Measurements from ENCODE around the gene KCNJ3. TPM values are rescaled to one million over a fixed set of nuclear protein-coding genes. Genes with fewer than 3 reads are reported as not detected.

The KCNJ3 gene
- total RNA-seq, 1 donor: not detected

DNA sequence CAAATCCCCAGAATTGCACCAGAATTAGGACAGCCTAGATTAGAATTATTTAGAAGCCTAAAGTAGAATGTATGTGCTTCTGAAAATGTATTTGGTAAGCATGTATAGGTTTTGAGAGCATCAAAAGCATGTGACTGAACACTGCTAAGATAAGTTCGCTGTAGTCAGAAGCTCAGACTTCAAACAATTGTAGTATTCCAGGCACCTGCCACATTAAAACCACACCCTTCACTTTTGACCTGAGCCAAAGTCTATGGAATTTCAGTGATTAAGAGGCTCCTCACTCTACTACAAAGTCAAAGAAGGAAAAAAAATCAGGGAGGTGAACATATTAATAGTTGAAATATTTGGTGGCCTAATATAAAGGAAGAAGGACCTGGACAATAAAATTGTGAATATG lies 8.2 kb downstream of the KCNJ3 start:
- no peak for DNase-seq (ENCODE audit: low read depth in 2 of 3, low spot score in 2 of 3)

DNA sequence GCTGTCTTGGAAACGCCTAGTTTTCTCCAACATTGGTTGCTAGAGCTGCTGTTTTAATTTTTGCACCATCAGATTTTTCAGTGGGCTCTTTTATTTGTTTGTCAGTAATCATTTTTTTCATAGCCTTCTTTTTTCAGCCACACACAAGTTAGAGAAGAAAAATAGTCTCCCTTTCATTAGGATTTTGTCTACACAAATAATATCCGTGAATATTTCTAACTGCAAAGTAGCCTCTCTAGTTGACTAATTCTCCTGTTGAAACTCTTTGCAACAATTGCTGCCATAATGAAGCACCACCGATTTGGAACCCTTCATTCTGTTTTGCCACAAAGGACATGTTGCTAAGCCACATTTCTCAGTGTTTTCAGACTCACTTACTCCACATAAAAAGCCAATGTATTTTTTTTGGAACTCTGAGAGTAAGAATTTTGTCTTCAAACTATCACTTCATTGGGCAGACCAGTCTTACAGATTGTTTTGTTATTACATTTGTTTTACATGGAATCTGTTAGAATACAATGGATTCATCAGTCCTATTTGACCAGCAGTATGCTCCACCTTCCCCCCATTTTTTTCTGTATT lies 9.6 kb downstream of the KCNJ3 start:
- DNase-seq (ENCODE audit: low read depth in 2 of 3, low spot score in 2 of 3): no peak

DNA sequence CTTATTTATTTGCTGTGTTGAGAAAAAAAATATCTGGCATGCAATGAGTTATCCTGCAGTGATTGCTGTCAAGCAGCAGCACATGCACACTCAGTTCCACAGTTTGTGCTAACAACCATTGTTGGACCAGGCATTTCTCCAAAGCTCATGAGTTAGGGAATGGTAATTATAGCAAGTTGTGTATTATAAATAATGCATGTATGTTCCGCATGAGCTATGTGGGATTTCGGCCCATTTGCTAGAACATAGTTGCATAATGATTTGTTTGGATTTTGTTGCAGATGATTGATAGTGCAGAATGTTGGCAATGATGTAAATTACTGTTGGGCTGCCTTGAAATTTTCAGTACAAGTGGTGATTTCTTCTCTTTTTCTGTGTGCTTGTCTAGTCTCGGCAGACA lies 10.7 kb downstream of the KCNJ3 start:
- DNase-seq (ENCODE audit: low read depth in 2 of 3, low spot score in 2 of 3): no peak

DNA sequence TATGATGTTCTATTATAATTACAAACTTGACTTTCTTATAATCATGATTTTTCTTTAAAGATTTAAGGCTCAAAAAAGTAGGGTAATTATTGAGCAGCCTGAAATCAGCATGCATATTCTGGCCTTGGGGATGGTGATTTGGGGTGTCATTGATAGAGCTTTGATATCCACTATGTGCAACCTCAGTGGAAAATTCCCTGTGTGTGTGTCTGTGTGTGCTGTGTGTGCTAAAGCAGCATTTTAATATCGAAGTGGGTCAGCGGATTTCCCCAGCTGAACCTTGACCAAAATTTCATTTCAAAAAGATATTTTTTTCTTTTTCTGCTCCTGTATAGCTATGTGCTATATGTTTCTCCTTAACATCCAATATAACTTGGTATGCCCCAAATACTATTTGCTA lies 11.6 kb downstream of the KCNJ3 start:
- DNase-seq (ENCODE audit: low read depth in 2 of 3, low spot score in 2 of 3): no peak

DNA sequence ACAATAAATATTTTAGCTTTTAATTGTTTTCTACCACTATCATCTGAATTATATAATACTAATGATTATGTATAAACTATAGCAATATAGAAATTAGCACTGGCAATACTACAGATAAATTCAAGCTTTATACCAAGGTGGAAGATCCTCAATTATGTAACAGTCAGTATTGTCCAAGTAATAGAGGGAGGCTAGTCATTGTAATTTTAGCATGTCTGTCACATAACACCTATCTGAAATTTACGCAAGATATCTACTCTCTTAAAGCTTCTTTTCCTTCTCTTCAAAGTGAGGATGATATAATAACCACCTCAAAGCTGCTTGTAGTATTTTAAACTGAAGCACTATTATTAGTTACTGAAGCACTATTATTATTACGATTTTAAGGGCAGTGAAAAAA lies 12.2 kb downstream of the KCNJ3 start:
- no peak for DNase-seq (ENCODE audit: low read depth in 2 of 3, low spot score in 2 of 3)

DNA sequence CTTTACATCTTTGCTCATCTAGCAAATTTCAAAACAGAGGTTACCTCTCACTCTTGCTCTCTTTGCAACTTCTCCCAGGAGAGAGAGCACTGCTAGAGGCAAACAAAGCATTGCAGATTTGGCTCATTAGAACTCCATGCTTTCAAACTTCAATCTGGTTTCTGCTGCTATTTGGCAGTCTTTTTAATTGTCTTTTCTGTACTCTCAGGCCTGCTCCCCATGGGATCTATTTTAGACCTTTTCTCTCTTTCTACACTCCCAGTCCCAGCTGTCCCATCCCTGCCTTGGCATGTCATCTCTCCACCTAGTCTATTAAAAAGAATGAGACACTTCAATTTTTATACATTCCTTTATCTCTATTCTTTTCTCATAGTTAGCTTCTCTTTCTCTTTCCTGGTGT lies 15.2 kb downstream of the KCNJ3 start:
- DNase-seq (ENCODE audit: low read depth in 2 of 3, low spot score in 2 of 3): no peak

DNA sequence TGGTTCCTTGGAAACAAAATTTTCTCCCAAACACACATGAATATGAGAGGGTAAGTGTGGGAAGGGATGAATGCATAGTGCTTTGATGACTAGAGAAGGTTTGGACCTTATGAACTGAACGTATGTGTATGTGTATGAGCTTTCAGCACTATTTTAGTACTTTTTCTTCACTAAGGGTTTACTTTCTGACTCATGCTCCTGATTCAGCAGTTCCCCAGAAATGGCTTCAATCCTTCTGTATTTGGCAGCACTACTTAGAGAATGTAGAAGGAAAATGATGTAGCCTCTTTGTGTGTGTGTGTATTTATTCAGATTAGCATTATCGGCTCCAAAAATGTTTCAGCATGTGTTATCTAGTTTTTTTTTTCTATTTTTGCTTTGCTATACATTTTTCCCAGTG lies 22.2 kb downstream of the KCNJ3 start:
- no peak for DNase-seq (ENCODE audit: low read depth in 2 of 3, low spot score in 2 of 3)

DNA sequence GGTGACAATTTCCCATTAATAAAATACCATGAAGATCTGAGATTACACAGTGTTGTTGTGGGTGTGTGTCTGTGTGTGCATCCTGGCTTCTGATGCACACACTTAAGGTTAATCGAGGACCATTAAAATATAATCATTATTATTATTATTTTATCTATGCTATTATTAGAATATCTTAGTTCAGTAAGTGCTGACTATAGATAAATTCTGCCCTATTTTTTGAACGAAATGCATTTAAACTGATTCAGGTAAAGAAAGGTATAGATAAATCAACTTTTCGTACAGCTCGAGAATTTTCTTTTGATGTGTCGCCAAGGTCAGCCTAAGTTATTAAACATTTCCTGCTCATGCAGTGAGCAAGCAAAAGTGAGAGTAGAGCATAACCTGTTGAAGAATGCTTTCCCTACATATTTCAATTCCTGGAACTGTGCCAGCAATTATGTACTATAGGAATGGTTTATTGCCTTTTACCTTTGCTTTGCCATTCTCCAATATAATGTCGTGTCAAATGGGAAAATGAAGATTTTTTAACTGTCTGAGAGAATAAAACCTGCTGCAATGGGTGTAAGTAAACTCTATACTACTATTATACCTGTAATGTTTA lies 25.8 kb downstream of the KCNJ3 start:
- no peak for DNase-seq (ENCODE audit: low read depth in 2 of 3, low spot score in 2 of 3)

DNA sequence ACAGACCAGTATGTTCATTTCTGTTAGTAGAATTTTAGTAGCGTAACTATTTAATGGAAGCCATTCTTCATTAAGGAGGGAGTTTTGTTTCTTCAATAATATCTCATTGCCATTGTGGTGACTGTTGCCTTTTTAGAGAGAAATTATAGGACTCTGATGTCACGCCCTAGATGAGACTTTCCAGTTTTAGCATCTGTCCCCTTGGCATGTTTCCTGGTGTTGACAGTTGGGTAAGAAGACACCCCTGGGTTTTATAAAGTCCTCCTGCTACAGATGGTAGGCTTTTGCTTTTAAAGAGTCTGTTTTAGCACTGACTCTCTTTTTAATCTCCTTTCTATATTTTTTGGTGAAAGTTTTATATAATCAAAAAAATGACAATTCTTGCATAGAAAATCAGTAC lies 41.9 kb downstream of the KCNJ3 start:
- no peak for DNase-seq (ENCODE audit: low read depth in 2 of 3, low spot score in 2 of 3)

DNA sequence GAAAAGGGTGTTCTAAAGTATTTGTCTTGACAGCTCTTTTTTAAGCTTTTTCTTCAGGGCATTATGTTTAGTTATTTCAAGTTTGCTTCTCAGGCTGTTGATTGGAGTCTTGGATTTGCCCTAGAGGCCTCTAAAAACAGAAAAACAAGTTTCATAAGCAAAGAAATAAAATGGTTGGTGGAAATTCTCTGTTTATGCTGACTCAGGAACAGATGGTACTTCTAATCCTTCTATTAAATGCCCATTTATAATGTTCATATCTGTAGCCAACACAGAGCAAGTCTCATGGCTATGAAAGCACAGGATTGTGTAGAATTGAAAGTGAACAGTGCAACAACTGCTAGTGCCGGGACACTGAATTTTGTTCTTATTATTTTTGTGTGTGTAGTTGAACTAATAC lies 60.4 kb downstream of the KCNJ3 start:
- DNase-seq (ENCODE audit: low read depth in 2 of 3, low spot score in 2 of 3): no peak

DNA sequence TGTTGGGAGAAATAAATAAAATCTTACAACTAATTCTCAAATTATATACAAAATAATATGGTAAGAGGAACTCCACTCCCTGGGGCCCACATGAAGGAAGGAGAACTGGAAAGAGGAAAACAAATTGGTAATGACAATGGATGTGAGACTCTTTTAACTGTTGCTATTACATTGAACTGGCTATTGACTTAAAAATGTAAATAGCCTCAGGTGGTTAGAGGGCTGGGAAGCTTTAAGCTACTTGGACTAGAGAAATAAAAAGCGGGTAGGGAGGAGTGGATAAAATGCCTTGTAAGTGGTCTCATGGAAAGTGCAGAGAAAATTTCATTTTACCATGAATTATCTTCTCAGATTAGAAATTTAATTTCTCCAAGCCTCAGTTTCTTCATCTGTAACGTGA lies 64.1 kb downstream of the KCNJ3 start:
- DNase-seq (ENCODE audit: low read depth in 2 of 3, low spot score in 2 of 3): no peak

DNA sequence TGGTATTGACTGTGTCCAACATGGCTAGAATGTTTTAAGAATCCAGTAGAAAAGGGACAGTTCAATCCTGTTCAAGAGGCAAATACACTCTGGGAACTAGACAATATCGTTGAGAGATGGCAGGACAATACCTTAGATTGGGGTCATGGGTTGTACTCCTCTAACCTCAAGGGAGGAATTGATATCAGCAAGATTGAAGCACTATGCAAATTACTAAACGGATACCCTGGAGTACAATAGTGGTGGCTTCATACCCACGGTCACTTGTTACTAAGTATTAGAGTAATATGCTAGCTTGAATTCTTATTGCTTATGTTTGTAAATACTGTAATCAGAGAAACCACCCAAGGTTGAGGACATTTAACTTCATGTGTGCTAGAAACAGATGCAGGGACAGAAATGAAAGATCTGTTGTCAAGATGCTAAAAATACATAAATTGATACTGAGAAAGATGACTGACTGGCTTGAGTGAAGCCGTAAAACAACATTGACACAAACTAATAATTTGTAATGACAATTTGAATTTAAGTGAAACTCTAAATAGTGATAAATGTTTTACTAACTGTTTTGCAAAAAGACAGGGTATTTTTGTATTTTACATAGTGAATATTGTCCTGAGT lies 73.3 kb downstream of the KCNJ3 start:
- no peak for DNase-seq (ENCODE audit: low read depth in 2 of 3, low spot score in 2 of 3)

DNA sequence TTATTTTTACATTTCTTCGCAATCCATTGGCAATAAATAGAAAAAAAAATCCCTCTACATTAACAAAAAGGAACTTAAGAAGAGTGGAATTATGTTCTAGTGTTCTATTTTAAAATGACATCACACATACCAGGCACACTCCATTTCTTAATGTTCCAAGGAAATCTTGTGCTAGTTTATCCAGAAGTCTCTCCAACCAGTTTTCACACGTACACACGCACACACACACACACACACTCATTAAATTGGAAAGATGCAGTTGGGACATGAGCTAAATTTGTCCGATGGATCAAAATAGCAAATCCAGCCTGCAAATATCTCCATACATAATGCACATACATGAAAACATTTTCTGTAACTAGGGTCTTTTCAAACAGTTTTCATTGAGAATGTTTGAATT lies 78.3 kb downstream of the KCNJ3 start:
- no peak for DNase-seq (ENCODE audit: low read depth in 2 of 3, low spot score in 2 of 3)

DNA sequence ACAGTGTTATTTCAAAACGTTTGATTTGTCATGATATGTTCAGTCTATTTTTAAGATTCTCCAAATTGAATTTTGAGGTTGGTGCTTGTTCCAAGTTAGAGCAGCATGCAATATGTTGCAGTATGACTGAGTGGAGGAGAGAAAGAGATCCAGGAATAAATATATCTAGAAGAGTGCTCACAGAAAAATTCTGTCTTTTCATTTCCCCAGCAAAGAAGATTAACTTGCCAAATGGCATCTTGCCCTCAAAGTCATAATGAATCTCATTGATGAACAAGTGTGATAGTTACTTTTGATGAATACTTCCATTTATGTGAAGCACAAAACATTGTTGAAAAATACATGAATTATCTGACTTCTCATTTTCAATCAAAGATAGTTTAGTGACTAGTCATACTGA lies 95.9 kb downstream of the KCNJ3 start:
- DNase-seq (ENCODE audit: low read depth in 2 of 3, low spot score in 2 of 3): no peak

DNA sequence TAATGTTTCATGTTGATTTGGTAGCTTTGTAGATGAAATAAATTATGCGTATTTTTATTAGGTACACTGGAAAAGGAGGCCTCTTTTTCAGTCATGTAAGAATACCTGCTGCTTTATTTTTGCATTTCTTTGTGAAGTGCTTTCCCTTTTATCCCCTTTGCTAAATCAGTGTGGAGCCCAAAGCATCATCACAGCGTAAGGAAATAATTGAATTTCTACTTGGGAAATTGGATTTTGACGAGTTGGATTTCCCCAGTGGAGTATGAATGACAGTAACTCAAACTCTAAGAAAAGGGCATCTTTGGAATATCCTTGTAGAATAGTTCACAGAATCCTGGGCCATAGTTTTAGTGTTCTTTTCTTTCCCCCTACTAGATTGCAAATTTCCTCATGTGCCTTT lies 97.2 kb downstream of the KCNJ3 start:
- no peak for DNase-seq (ENCODE audit: low read depth in 2 of 3, low spot score in 2 of 3)

DNA sequence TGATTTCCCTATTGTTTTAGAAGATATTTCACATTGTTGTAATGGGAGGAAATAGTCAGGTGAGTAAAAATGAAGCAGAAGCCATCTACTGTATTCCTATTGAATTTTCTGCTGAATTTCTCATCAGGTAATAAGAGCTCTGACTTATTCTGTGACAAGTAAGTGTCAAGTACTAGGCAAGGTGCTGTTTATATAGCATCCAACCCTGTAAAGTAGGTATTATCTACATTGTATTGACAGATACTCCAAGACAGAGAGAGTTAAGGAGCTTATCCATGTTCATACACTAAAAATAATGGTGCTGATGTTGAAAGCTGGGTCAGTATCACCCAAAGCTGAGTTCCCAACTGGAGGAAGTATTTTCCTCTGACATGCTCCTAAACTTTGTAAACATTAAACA lies 106.0 kb downstream of the KCNJ3 start:
- DNase-seq (ENCODE audit: low read depth in 2 of 3, low spot score in 2 of 3): no peak

DNA sequence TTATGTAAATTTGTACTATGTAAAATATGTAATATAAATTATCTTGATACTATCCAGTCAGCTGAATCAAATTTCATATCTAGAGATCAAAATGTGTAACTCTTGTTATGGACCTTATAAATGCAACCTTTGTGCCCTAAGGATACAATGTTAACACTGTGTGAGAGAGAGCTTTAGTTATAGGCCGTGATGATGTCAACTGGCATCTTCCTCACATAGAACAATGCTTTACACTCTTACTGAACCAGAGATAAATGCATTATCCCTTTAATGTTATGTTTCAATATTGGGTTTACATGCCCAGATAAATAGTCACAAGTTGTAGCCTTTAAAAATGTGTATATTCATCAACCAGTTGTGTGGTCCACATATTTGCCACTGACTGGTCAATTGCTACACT lies 115.1 kb downstream of the KCNJ3 start:
- no peak for DNase-seq (ENCODE audit: low read depth in 2 of 3, low spot score in 2 of 3)

DNA sequence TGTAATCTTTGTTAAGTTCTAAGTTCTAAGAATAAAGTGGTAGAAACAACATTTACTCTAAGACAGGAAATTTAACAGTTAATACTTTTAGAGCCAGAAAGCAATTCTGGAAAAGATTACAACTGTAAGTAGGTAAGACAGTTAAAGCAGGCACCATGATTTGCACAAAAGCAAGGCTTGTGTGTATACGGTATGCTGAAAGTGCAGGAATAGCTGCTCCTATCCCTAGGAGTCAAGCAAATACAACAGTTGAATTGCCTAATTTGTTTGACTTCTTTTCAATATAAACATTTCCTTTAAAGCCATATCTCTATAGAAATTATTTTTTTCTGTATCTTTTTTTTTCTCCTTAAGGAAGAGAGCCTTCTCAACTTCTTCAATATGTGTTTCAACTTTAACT lies 116.4 kb downstream of the KCNJ3 start:
- no peak for DNase-seq (ENCODE audit: low read depth in 2 of 3, low spot score in 2 of 3)

DNA sequence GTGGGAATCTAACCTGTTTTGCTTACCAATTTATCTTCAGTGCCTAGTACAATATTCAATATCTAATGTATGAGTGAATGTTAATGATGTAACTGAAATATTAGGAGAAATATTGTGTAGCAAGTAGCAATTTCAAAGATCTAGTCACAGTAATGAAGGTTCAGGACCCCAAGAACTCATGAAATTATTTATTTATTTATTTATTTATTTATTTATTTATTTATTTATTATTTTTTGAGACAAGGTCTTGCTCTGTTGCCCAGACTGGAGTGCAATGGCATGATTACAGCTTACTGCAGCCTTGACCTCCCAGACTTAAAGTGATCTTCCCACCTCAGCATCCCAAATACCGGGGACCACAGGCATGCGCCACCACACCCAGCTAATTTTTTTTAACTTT lies 126.9 kb downstream of the KCNJ3 start:
- DNase-seq (ENCODE audit: low read depth in 2 of 3, low spot score in 2 of 3): no peak

DNA sequence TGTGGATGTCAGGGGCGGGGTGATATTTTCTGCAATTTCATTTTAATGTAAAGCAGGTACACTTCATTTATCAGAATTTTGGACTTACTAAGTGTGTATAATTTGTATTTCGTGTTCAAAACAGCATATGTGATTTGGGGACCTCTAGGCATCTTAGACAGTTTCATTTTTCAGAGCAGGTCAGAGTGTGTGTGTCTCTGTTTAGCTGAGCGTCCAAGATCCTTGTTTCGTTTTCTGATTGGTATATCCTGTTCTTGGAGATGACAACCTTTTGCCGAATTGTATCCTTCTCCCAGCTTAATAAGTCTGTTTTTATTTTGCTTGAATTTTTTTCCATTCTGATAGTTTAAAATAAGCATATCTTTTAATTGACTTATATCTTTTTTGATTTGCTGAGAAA lies 128.3 kb downstream of the KCNJ3 start:
- DNase-seq (ENCODE audit: low read depth in 2 of 3, low spot score in 2 of 3): no peak

DNA sequence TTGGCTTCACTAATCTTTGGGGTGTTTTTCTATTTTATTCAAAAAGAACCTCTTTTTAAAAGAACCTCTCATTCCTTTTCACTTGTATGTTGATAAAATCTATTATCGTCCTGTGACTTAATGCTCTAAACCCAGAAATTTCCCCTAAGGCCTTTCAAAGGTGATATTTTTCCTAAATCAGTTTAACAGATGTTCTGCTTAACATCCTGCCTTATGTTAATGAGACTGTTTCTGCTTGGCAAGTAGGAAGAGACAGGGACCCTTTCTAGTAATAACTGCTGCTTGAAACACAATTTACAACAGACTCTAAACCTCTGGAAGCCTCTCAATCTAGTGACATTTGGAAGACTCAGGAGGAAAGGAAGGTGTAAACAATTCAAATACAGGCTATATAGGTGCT lies 128.8 kb downstream of the KCNJ3 start:
- DNase-seq (ENCODE audit: low read depth in 2 of 3, low spot score in 2 of 3): no peak

DNA sequence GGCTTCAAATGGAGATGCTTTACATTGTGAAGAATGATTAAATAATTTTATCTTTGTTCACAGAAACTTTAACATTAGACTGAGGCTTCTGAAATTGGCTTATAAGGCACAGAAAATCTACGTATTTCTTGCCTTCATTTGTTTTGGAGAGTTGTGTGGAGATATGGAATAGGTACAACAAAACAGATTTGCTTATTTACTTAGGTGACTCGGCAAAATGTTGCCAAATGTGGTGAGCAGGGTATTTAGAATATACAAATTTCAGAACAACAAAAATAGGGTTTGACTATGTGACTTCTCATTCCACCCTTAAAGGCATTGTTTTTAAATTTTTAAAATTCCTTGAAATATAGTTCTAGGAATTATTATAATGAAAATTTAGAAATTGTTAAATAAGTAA lies 134.2 kb downstream of the KCNJ3 start:
- no peak for DNase-seq (ENCODE audit: low read depth in 2 of 3, low spot score in 2 of 3)

DNA sequence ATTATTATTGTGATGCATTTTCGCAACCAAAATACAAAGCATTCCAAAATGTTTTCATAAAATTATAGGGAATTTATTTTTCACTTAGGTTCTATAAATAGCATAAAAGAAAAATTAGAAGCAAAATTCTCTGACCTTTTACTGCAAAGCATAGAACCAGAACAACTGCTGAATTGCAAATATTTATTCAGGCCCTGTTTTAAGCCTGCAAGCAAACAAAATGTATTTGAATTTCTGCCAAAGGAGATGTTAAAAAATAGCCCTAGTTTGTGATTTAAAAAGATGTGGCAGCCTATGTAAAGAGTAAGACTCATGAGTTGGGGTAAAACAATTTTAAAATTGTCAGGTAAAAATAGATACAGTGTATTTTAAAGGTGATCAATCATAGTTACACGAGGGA lies 138.1 kb downstream of the KCNJ3 start:
- DNase-seq (ENCODE audit: low read depth in 2 of 3, low spot score in 2 of 3): no peak

Measured in hematopoietic multipotent progenitor cell (in vitro differentiated cells).